Measurements from ENCODE around the gene PLVAP.

Gene PLVAP

DNA sequence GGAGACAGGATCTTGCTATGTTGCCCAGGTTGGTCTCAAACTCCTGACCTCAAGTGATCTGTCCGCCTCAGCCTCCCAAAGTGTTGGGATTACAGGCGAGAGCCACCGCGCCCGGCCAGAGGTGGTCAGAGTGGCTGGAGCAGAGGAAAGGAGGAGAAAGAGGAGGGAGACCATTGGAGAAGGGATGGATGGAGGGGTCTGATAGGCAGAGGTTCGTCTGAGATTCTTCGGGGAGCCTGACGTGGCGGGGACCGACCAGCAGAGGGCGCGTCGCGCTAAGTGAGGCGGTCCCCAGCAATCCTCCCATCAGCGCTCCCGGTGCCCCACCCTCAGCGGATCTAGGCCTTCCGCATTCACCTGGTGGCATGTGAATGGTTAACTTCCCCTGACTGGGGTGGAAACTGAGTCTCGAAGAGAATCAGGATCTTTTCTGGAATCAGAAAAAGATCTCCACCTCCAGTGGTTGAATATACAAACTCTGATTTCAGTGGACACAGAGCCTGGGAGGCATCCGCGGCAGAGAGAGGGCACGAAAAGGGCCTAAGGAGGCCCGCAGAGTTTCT lies 31.0 kb downstream of the PLVAP start:
- peak; percentile 70 for DNase-seq (ENCODE audit: low read depth)
- TF ChIP-seq MYC (IDR thresholded peaks at IDR 0.05; ENCODE audit: low read depth, low read length) = no peak
- TF ChIP-seq POLR2A (IDR thresholded peaks at IDR 0.05; ENCODE audit: extremely low read depth, insufficient read length) = no peak
- TF ChIP-seq CTCF (IDR thresholded peaks at IDR 0.05; ENCODE audit: low read depth, low read length) = peak; percentile 82
- TF ChIP-seq, protein P1, sequence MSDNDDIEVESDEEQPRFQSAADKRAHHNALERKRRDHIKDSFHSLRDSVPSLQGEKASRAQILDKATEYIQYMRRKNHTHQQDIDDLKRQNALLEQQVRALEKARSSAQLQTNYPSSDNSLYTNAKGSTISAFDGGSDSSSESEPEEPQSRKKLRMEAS (IDR thresholded peaks at IDR 0.05; ENCODE audit: low read depth, low read length) = peak; percentile 12; the same call in 1 of the 2 replicates
- H3K4me3 ChIP-seq (ENCODE audit: low read depth, low read length) = no peak overlapping the region

DNA sequence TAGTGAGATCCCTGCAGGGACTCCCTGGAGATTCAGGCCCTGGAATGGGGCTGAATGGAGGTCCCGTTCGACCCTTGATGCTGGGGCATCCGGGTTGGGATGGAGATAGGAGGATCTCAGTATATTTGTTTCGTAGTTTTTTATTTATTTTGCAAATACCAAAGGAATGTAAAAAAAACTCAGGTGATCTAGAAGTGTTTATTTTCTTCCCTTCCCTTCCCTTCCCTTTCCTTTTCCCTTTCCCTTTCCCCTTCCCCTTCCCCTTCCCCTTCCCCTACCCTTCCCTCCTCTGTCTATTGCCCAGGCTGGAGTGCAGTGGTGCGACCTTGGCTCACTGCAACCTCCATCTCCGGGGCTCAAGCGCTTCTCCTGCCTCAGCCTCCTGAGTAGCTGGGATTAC lies 35.3 kb downstream of the PLVAP start:
- H3K4me3 ChIP-seq (ENCODE audit: low read depth, low read length) = no peak overlapping the region
- no peak for DNase-seq (ENCODE audit: low read depth)
- TF ChIP-seq CTCF (IDR thresholded peaks at IDR 0.05; ENCODE audit: low read depth, low read length) = no peak
- TF ChIP-seq, protein P1 (IDR thresholded peaks at IDR 0.05; ENCODE audit: low read depth, low read length) = no peak
- no peak for TF ChIP-seq POLR2A (IDR thresholded peaks at IDR 0.05; ENCODE audit: extremely low read depth, insufficient read length)
- TF ChIP-seq MYC (IDR thresholded peaks at IDR 0.05; ENCODE audit: low read depth, low read length) = no peak

DNA sequence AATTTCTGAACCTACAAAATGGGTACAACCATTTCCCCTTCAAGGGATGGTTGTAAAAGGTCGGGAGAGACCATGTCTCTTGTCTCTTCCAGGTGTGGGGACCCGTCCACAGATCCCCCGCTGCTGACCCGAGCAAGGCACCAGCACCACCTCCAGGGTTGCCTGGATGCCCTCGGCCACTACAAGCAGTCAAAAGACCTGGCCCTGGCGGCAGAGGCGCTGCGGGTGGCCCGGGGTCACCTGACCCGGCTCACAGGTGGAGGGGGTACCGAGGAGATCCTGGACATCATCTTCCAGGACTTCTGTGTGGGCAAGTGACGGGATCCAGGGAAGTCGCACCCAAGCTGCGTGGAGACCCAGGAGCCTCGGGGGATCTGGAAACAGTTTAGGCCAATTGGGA lies 35.8 kb downstream of the PLVAP start:
- no peak overlapping the region for H3K4me3 ChIP-seq (ENCODE audit: low read depth, low read length)
- no peak for DNase-seq (ENCODE audit: low read depth)
- no peak for TF ChIP-seq POLR2A (IDR thresholded peaks at IDR 0.05; ENCODE audit: extremely low read depth, insufficient read length)
- TF ChIP-seq MYC (IDR thresholded peaks at IDR 0.05; ENCODE audit: low read depth, low read length) = no peak
- TF ChIP-seq, protein P1 (IDR thresholded peaks at IDR 0.05; ENCODE audit: low read depth, low read length) = no peak
- TF ChIP-seq CTCF (IDR thresholded peaks at IDR 0.05; ENCODE audit: low read depth, low read length) = no peak

DNA sequence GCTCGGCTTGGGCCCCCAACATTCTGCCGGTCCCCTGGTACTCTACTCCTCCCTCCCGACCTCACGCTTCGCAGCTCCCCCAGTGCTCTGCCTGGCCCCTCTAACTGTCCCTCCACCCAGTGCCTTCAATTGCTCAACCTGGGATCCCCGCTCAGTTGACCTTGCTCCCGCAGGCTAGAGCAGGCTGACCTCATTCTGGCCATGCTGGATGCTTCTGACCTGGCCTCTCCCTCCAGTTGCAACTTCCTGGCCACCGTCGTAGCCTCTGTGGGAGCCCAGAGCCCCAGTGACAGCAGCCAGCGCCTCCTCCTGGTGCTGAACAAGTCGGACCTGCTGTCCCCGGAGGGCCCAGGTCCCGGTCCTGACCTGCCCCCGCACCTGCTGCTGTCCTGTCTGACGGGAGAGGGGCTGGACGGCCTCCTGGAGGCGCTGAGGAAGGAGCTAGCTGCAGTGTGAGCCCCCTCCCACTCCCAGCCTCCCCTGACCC lies 36.2 kb downstream of the PLVAP start:
- DNase-seq (ENCODE audit: low read depth) = no peak
- no peak for TF ChIP-seq MYC (IDR thresholded peaks at IDR 0.05; ENCODE audit: low read depth, low read length)
- no peak overlapping the region for H3K4me3 ChIP-seq (ENCODE audit: low read depth, low read length)

GRCh38 chr19:17340302-17340870 lies 36.8 kb downstream of the PLVAP start:
- DNase-seq (ENCODE audit: low read depth) = no peak
- TF ChIP-seq MYC (IDR thresholded peaks at IDR 0.05; ENCODE audit: low read depth, low read length) (no peak), POLR2A (IDR thresholded peaks at IDR 0.05; ENCODE audit: extremely low read depth, insufficient read length) (no peak), CTCF (IDR thresholded peaks at IDR 0.05; ENCODE audit: low read depth, low read length) (no peak)
- TF ChIP-seq, protein P1 (IDR thresholded peaks at IDR 0.05; ENCODE audit: low read depth, low read length) = no peak
- H3K4me3 ChIP-seq (ENCODE audit: low read depth, low read length) = no peak overlapping the region

DNA sequence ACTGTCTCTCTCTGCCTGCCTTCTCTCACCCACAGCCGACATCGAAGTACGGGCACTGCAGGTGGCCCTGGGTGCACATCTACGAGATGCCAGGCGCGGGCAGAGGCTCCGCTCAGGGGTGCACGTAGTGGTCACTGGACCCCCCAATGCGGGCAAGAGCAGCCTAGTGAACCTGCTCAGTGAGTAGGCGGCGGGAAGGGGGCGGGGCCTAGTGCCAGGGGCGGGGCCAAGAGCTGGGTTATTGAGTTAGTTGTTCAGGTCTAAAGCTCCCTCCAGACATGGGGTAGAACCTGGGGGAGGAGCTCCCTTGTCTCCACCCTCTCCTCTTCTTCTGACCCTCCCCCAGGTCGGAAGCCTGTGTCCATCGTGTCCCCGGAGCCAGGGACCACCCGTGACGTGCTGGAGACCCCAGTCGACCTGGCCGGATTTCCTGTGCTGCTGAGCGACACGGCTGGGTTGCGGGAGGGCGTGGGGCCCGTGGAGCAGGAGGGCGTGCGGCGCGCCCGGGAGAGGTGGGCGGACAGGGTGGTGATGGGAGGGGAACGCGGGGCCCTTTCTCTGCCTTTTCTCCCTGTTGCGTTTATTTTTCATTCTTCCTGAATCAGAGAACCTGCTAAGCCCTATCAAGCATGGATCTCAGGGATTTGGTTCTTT lies 37.9 kb downstream of the PLVAP start:
- TF ChIP-seq POLR2A (IDR thresholded peaks at IDR 0.05; ENCODE audit: extremely low read depth, insufficient read length) (no peak), MYC (IDR thresholded peaks at IDR 0.05; ENCODE audit: low read depth, low read length) (no peak), CTCF (IDR thresholded peaks at IDR 0.05; ENCODE audit: low read depth, low read length) (no peak)
- TF ChIP-seq, protein P1 (IDR thresholded peaks at IDR 0.05; ENCODE audit: low read depth, low read length) = no peak
- no peak overlapping the region for H3K4me3 ChIP-seq (ENCODE audit: low read depth, low read length)
- no peak for DNase-seq (ENCODE audit: low read depth)
